K562 (cell line): Measurements from ENCODE around the gene IGF1R.

Experiments used
- ATF3 ChIP-seq, 2 experiments: fragments of 450-650 bp in 1 of 2; sonication (generic) in 1 of 2; formaldehyde crosslinking in 1 of 2; IDR thresholded peaks in 1 of 2; conservative IDR thresholded peaks in 1 of 2; 2 replicates each; pipeline versions ENCODE4 v1.6.1 to v1.8.1; 2016 to 2023; ENCODE audit warnings: mild to moderate bottlenecking in 2 of 2, moderate library complexity in 2 of 2, inconsistent platforms in 1 of 2, missing genetic modification reagents in 1 of 2
- CREB1 ChIP-seq, 2 experiments: sonication (generic) in 1 of 2; formaldehyde crosslinking in 1 of 2; IDR thresholded peaks; 2 replicates each; pipeline versions ENCODE4 v1.6.1 to v1.8.0; 2012 to 2022; ENCODE audit warnings: inconsistent platforms in 1 of 2, mild to moderate bottlenecking in 1 of 2, missing genetic modification reagents in 1 of 2, moderate library complexity in 1 of 2
- ELF1 ChIP-seq: fragments of 200-800 bp; sonication (Bioruptor generic); IDR thresholded peaks from 2 replicates; pipeline ENCODE4 v1.6.1; 2016; ENCODE audit warnings: missing genetic modification characterization, missing compliant biosample characterization
- EZH2 ChIP-seq: IDR thresholded peaks from 2 replicates; pipeline ENCODE4 v1.6.1; 2012; ENCODE audit warnings: low read depth, mild to moderate bottlenecking, inconsistent platforms, low read length, borderline replicate concordance
- HOXB6 ChIP-seq: fragments of 250-450 bp; sonication (Bioruptor Pico); IDR thresholded peaks from 2 replicates; pipeline ENCODE4 v1.5.1; 2022; ENCODE audit warnings: mild to moderate bottlenecking, borderline replicate concordance
- MAX ChIP-seq: sonication (generic); formaldehyde crosslinking; IDR thresholded peaks from 2 replicates; pipeline ENCODE4 v1.9.0; 2022; ENCODE audit warnings: mild to moderate bottlenecking, missing genetic modification reagents
- MITF ChIP-seq: IDR thresholded peaks from 2 replicates; pipeline ENCODE4 v1.6.1; 2014; ENCODE audit warnings: antibody characterized with exemption
- PCBP1 ChIP-seq: fragments of 200-400 bp; formaldehyde crosslinking; IDR thresholded peaks from 2 replicates; pipeline ENCODE4 v1.6.1; 2018; ENCODE audit warnings: mild to moderate bottlenecking, low read depth, low read length; ENCODE audit not compliant: poor library complexity, severe bottlenecking
- POLR2A ChIP-seq: fragments of 450-650 bp; conservative IDR thresholded peaks from 2 replicates; pipeline ENCODE4 v1.6.1; 2016
- SIN3A ChIP-seq, 2 experiments: fragments of 150-350 bp in 1 of 2; IDR thresholded peaks; 2 replicates each; pipeline ENCODE4 v1.6.1; 2011 to 2016; ENCODE audit warnings: borderline replicate concordance in 2 of 2, low read depth in 2 of 2, low read length in 2 of 2, mild to moderate bottlenecking in 2 of 2, moderate library complexity in 2 of 2; ENCODE audit not compliant: control insufficient read depth in 1 of 2
- ZNF589 ChIP-seq: fragments of 200-800 bp; sonication (Bioruptor generic); IDR thresholded peaks from 2 replicates; pipeline ENCODE4 v1.6.1; 2016; ENCODE audit warnings: low read depth, missing genetic modification characterization, missing compliant biosample characterization
- TF ChIP-seq, protein P1 (sequence below): sonication (generic); formaldehyde crosslinking; IDR thresholded peaks from 2 replicates; pipeline ENCODE4 v1.8.1; 2022; ENCODE audit warnings: missing genetic modification reagents
- TF ChIP-seq, protein P2 (sequence below): sonication (generic); formaldehyde crosslinking; IDR thresholded peaks from 2 replicates; pipeline ENCODE4 v1.8.1; 2023; ENCODE audit warnings: mild to moderate bottlenecking, missing genetic modification reagents

GRCh38 chr15:98956796-98957553 is 308.6 kb downstream of the IGF1R start:
- TF ChIP-seq, protein P1, sequence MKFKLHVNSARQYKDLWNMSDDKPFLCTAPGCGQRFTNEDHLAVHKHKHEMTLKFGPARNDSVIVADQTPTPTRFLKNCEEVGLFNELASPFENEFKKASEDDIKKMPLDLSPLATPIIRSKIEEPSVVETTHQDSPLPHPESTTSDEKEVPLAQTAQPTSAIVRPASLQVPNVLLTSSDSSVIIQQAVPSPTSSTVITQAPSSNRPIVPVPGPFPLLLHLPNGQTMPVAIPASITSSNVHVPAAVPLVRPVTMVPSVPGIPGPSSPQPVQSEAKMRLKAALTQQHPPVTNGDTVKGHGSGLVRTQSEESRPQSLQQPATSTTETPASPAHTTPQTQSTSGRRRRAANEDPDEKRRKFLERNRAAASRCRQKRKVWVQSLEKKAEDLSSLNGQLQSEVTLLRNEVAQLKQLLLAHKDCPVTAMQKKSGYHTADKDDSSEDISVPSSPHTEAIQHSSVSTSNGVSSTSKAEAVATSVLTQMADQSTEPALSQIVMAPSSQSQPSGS (CRISPR knock-in tag) = no peak
- TF ChIP-seq EZH2 (no peak), HOXB6 (CRISPR knock-in tag) (no peak), CREB1 (IDR thresholded peaks at IDR 0.05) (no peak), CREB1 (CRISPR knock-in tag; IDR thresholded peaks at IDR 0.05) (no peak), SIN3A (IDR thresholded peaks at IDR 0.05; ENCODE audit: borderline replicate concordance in 2 of 2, control insufficient read depth in 1 of 2, low read depth in 2 of 2, low read length in 2 of 2) (no peak), PCBP1 (no peak), POLR2A (no peak), MITF (no peak), ATF3 (IDR thresholded peaks at IDR 0.05) (no peak), ATF3 (CRISPR knock-in tag; conservative IDR thresholded peaks at IDR 0.05) (no peak), ELF1 (tag) (no peak), ZNF589 (no peak), MAX (CRISPR knock-in tag) (no peak)
- TF ChIP-seq, protein P2, sequence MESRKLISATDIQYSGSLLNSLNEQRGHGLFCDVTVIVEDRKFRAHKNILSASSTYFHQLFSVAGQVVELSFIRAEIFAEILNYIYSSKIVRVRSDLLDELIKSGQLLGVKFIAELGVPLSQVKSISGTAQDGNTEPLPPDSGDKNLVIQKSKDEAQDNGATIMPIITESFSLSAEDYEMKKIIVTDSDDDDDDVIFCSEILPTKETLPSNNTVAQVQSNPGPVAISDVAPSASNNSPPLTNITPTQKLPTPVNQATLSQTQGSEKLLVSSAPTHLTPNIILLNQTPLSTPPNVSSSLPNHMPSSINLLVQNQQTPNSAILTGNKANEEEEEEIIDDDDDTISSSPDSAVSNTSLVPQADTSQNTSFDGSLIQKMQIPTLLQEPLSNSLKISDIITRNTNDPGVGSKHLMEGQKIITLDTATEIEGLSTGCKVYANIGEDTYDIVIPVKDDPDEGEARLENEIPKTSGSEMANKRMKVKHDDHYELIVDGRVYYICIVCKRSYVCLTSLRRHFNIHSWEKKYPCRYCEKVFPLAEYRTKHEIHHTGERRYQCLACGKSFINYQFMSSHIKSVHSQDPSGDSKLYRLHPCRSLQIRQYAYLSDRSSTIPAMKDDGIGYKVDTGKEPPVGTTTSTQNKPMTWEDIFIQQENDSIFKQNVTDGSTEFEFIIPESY = no peak
